ENCODE measurements around the gene HCST. TPM values are rescaled to one million over a fixed set of nuclear protein-coding genes. Genes with fewer than 3 reads are reported as not detected.

The HCST gene
- total RNA-seq, 1 donor from 2014 or later, result not detected

GRCh38 chr19:35937345-35938281 is 35.3 kb downstream of the HCST start:
- TF ChIP-seq CTCF (conservative IDR thresholded peaks at IDR 0.05; ENCODE audit: low read depth, low read length), result no peak
- no peak for DNase-seq (ENCODE audit: low read depth)
- H3K4me3 ChIP-seq (ENCODE audit: low read depth, low read length), result peak overlapping the region; percentile 90

- no peak for DNase-seq (ENCODE audit: low read depth)
Observed at GRCh38 chr19:35938282-35939224, 36.2 kb downstream of the HCST start.

GRCh38 chr19:35939307-35940077 is 37.2 kb downstream of the HCST start:
- no peak for TF ChIP-seq CTCF (conservative IDR thresholded peaks at IDR 0.05; ENCODE audit: low read depth, low read length)
- no peak for DNase-seq (ENCODE audit: low read depth)
- H3K4me3 ChIP-seq (ENCODE audit: low read depth, low read length), result no peak overlapping the region

More at GRCh38 chr19:35938282-35939224, 36.2 kb downstream of the HCST start:
- TF ChIP-seq CTCF (conservative IDR thresholded peaks at IDR 0.05; ENCODE audit: low read depth, low read length), result no peak
- peak overlapping the region; percentile 90 for H3K4me3 ChIP-seq (ENCODE audit: low read depth, low read length)

- TF ChIP-seq CTCF (conservative IDR thresholded peaks at IDR 0.05; ENCODE audit: low read depth, low read length), result no peak
- no peak overlapping the region for H3K4me3 ChIP-seq (ENCODE audit: low read depth, low read length)
- DNase-seq (ENCODE audit: low read depth), result no peak
Observed at GRCh38 chr19:35940078-35940775, 37.9 kb downstream of the HCST start.

- TF ChIP-seq CTCF (conservative IDR thresholded peaks at IDR 0.05; ENCODE audit: low read depth, low read length), result no peak
- no peak overlapping the region for H3K4me3 ChIP-seq (ENCODE audit: low read depth, low read length)
- DNase-seq (ENCODE audit: low read depth), result no peak
Observed at GRCh38 chr19:35940839-35941238, 38.5 kb downstream of the HCST start.

GRCh38 chr19:35942235-35942634 is 39.9 kb downstream of the HCST start:
- no peak for DNase-seq (ENCODE audit: low read depth)
- TF ChIP-seq CTCF (conservative IDR thresholded peaks at IDR 0.05; ENCODE audit: low read depth, low read length), result no peak
- H3K4me3 ChIP-seq (ENCODE audit: low read depth, low read length), result no peak overlapping the region
